Left ventricle myocardium inferior (tissue), 1 donor: Measurements from ENCODE around the gene DUSP14. TPM values are rescaled to one million over a fixed set of nuclear protein-coding genes. Genes with fewer than 3 reads are reported as not detected.
"Not testable (repeated sequence)": the region's sequence is repeated elsewhere in the genome, so short reads cannot be mapped to it uniquely, and the experiment has no call there.

Source experiments
- DNase-seq: peaks from one replicate; pipeline ENCODE4 v3.0.0-alpha.2; 2020
- H3K27ac ChIP-seq: fragments of 200-600 bp; replicated peaks from 2 replicates; pipeline ENCODE4 v1.8.0; 2021
- H3K27me3 ChIP-seq: fragments of 200-600 bp; 2 replicates; pipeline ENCODE4 v1.8.0; 2021; ENCODE audit warnings: low read depth
- H3K36me3 ChIP-seq: fragments of 200-600 bp; 2 replicates; pipeline ENCODE4 v1.8.0; 2021
- H3K4me1 ChIP-seq: fragments of 200-600 bp; 2 replicates; pipeline ENCODE4 v1.8.0; 2021
- H3K4me3 ChIP-seq: fragments of 200-600 bp; 2 replicates; pipeline ENCODE4 v1.8.0; 2021; ENCODE audit warnings: mild to moderate bottlenecking, moderate library complexity
- H3K9me3 ChIP-seq: fragments of 200-600 bp; replicated peaks from 2 replicates; pipeline ENCODE4 v1.8.0; 2021
- CTCF ChIP-seq: fragments of 200-600 bp; IDR thresholded peaks from 2 replicates; pipeline ENCODE4 v1.8.0; 2021; ENCODE audit warnings: antibody characterized with exemption, mild to moderate bottlenecking, borderline replicate concordance
- intact Hi-C: fragments of 100-400 bp; cut with micrococcal nuclease; formaldehyde crosslinking; loops from one replicate; pipeline ENCODE4 v1.11.0; 2022
- long read RNA-seq: library from polyadenylated mRNA; unstranded; transcript quantifications from one replicate; pipeline ENCODE4 v2.0.0, GENCODE V29; 2021
- total RNA-seq: library from RNA; stranded (reverse); fragmentation: NEBNext Ultra II Directional; extraction: Animal tissue kit (Norgen Biotek cat#: 25700); gene quantifications from one replicate; pipeline ENCODE4 v1.2.1, GENCODE V29; 2021
- donor health status: DM: no; HTN: yes; CAD: no; lungs with severe emphysema.

The DUSP14 gene
- total RNA-seq = 18.1 TPM
- long read RNA-seq, transcript DUSP14-206 (3 exons, 1,537 nt) = major isoform, 32 of 34 reads
- long read RNA-seq, partial matches to known transcripts = 2 of 34 reads
- long read RNA-seq, other reads (novel, unspliced or antisense) = 0 of 34 reads

- DNase-seq = peak; percentile 82
- no peaks in the 10 kb centered on the region for H3K36me3 ChIP-seq
- H3K9me3 ChIP-seq = no peaks in the 10 kb centered on the region
- no peaks in the 10 kb centered on the region for H3K27me3 ChIP-seq
- TF ChIP-seq CTCF = no peak
- H3K27ac ChIP-seq = peak within 1 kb of the TSS; percentile 94
- intact Hi-C loops = loop anchor here (5.0 kb wide), 1 partner anchor 82 kb away; the partner anchor contains the start of genes ACACA and TADA2A
- peak within 1 kb of the TSS; percentile 94 for H3K4me3 ChIP-seq
- H3K4me1 ChIP-seq = peaks cover 64% of the 10 kb centered on the region
These were observed at the start of gene DUSP14 for GRCh38 chr17:37489197-37490001. TSS of gene DUSP14 (plus strand) at chr17:37489891. CDS start at chr17:37512273, 22,382 bp downstream.

GRCh38 chr17:37440424-37440823, 49.3 kb upstream of the DUSP14 start:
- no peak for TF ChIP-seq CTCF
- no peaks in the 10 kb centered on the region for H3K4me1 ChIP-seq
- H3K27ac ChIP-seq = no peak overlapping the region
- no peaks in the 10 kb centered on the region for H3K9me3 ChIP-seq
- intact Hi-C loops = no loop called here
- peaks cover 87% of the 10 kb centered on the region for H3K36me3 ChIP-seq
- H3K4me3 ChIP-seq = no peak overlapping the region
- no peaks in the 10 kb centered on the region for H3K27me3 ChIP-seq
- no peak for DNase-seq

- intact Hi-C loops, H3K27ac ChIP-seq, H3K27me3 ChIP-seq, H3K9me3 ChIP-seq, H3K4me3 ChIP-seq, DNase-seq, H3K4me1 ChIP-seq: not testable (repeated sequence)
- peaks cover 87% of the 10 kb centered on the region for H3K36me3 ChIP-seq
These were observed 48.2 kb upstream of the DUSP14 start for GRCh38 chr17:37441369-37442014.

- Histone ChIP-seq H3K27me3 (no peaks in the 10 kb centered on the region), H3K9me3 (no peaks in the 10 kb centered on the region), H3K27ac (no peak overlapping the region), H3K36me3 (peaks cover 92% of the 10 kb centered on the region), H3K4me1 (peaks cover 7% of the 10 kb centered on the region), H3K4me3 (no peak overlapping the region)
- DNase-seq = no peak
- no peak for TF ChIP-seq CTCF
- intact Hi-C loops = no loop called here
These were observed 43.7 kb upstream of the DUSP14 start for GRCh38 chr17:37446027-37446426.

GRCh38 chr17:37447641-37448040, 42.0 kb upstream of the DUSP14 start:
- Histone ChIP-seq H3K4me3 (no peak overlapping the region), H3K27me3 (no peaks in the 10 kb centered on the region), H3K27ac (no peak overlapping the region), H3K9me3 (no peaks in the 10 kb centered on the region), H3K4me1 (peaks cover 7% of the 10 kb centered on the region), H3K36me3 (peaks cover 79% of the 10 kb centered on the region)
- no peak for DNase-seq
- TF ChIP-seq CTCF = no peak
- intact Hi-C loops = no loop called here

GRCh38 chr17:37450112-37450511, 39.6 kb upstream of the DUSP14 start:
- DNase-seq = no peak
- Histone ChIP-seq H3K9me3 (no peaks in the 10 kb centered on the region), H3K27ac (no peak overlapping the region), H3K4me3 (no peak overlapping the region), H3K27me3 (no peaks in the 10 kb centered on the region), H3K36me3 (peaks cover 54% of the 10 kb centered on the region), H3K4me1 (peaks cover 7% of the 10 kb centered on the region)
- intact Hi-C loops = no loop called here
- TF ChIP-seq CTCF = no peak

- H3K27ac ChIP-seq, H3K4me3 ChIP-seq, H3K27me3 ChIP-seq, H3K4me1 ChIP-seq, intact Hi-C loops, DNase-seq, H3K9me3 ChIP-seq: not testable (repeated sequence)
- H3K36me3 ChIP-seq = peaks cover 32% of the 10 kb centered on the region
These were observed 31.9 kb upstream of the DUSP14 start for GRCh38 chr17:37457801-37458200.
